ENCODE measurements around the gene DPP6.

DNA sequence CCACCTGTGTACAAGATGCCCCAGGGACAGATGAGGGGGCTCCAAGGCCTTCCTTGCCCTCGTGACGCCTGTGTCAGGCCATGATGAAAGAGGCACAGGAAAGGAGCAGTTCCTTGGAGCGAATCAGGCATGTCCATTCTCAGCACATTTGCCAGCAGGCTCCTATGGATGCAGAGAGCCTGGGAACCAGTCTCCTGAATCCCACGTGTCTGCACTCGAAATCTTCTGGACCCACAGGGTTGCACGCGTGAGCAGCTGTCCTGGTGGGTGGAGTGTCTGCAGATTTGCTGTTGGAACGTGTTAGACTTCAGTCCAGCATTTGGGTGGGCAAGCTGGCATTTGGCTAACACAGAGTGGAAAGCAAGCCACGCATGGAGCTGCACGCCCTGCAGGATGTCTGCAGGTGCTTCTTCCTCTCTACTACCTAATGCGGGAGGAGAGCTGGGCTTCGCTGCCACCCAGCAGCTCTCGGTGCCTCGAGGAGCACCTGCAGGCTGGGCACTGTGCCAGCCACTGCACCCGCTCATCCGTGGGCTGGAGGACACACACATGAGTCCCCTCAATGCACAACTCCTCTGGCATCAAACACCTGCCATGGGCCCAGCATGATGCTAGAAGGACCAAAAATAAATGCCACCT is 810.1 kb downstream of the DPP6 start:
- TF ChIP-seq, protein P1, sequence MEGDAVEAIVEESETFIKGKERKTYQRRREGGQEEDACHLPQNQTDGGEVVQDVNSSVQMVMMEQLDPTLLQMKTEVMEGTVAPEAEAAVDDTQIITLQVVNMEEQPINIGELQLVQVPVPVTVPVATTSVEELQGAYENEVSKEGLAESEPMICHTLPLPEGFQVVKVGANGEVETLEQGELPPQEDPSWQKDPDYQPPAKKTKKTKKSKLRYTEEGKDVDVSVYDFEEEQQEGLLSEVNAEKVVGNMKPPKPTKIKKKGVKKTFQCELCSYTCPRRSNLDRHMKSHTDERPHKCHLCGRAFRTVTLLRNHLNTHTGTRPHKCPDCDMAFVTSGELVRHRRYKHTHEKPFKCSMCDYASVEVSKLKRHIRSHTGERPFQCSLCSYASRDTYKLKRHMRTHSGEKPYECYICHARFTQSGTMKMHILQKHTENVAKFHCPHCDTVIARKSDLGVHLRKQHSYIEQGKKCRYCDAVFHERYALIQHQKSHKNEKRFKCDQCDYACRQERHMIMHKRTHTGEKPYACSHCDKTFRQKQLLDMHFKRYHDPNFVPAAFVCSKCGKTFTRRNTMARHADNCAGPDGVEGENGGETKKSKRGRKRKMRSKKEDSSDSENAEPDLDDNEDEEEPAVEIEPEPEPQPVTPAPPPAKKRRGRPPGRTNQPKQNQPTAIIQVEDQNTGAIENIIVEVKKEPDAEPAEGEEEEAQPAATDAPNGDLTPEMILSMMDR (IDR thresholded peaks at IDR 0.05; ENCODE audit: low read depth, low read length) = no peak
- no peak for TF ChIP-seq POLR2A (IDR thresholded peaks at IDR 0.05; ENCODE audit: extremely low read depth, insufficient read length)
- TF ChIP-seq, protein P2, sequence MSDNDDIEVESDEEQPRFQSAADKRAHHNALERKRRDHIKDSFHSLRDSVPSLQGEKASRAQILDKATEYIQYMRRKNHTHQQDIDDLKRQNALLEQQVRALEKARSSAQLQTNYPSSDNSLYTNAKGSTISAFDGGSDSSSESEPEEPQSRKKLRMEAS (IDR thresholded peaks at IDR 0.05; ENCODE audit: low read depth, low read length) = no peak
